Psoas muscle (tissue), 8 donors: ENCODE measurements around the gene FAM163B. TPM values are rescaled to one million over a fixed set of nuclear protein-coding genes. Genes with fewer than 3 reads are reported as not detected.

ENCODE experiments used
- ATAC-seq, 4 donors: fragments of 200-7000 bp; cut with Tn5 transposase; one replicate each; pipeline ENCODE4 v1.9.1; 2020; ENCODE audit warnings: moderate library complexity in 3 of 4, mild to moderate bottlenecking in 2 of 4
- DNase-seq, 2 donors: peaks; one replicate each; pipeline ENCODE4 v3.0.0-alpha.2; 2020
- H3K27ac ChIP-seq: fragments of 200-600 bp; one replicate; pipeline ENCODE4 v1.8.0; 2022
- H3K27me3 ChIP-seq, 3 donors: fragments of 200-600 bp in 1 of 3; one replicate each; pipeline versions ENCODE4 v1.6.1 to v1.8.0; 2013 to 2022; ENCODE audit warnings: low read length in 2 of 3, mild to moderate bottlenecking in 2 of 3, moderate library complexity in 1 of 3; ENCODE audit not compliant: insufficient read depth in 3 of 3
- H3K36me3 ChIP-seq, 2 donors: fragments of 200-600 bp in 1 of 2; one replicate each; pipeline versions ENCODE4 v1.6.1 to v1.8.0; 2013 to 2022; ENCODE audit warnings: low read depth in 1 of 2, mild to moderate bottlenecking in 1 of 2, moderate library complexity in 1 of 2; ENCODE audit not compliant: insufficient read depth in 1 of 2
- H3K4me1 ChIP-seq: fragments of 200-600 bp; one replicate; pipeline ENCODE4 v1.8.0; 2022
- H3K4me3 ChIP-seq: fragments of 200-600 bp; one replicate; pipeline ENCODE4 v1.8.0; 2022; ENCODE audit warnings: mild to moderate bottlenecking
- H3K9me3 ChIP-seq: fragments of 200-600 bp; one replicate; pipeline ENCODE4 v1.8.0; 2022
- CTCF ChIP-seq: fragments of 200-600 bp; IDR thresholded peaks from one replicate; pipeline ENCODE4 v1.8.0; 2022; ENCODE audit warnings: antibody characterized with exemption
- WGBS, 3 donors: extraction: QIAGEN DNeasy Blood & Tissue Kit; methylation state at CpG; one replicate each; pipeline versions ENCODE4 v1.1.6 to v1.1.7; 2013; 5-methylcytosine and 5-hydroxymethylcytosine counted together
- intact Hi-C, 2 donors: fragments of 100-400 bp; cut with DNase I; formaldehyde crosslinking; loops; one replicate each; pipeline versions ENCODE4 v1.11.0 to v1.14.2; 2022
- polyA plus RNA-seq, 3 donors: library from polyadenylated mRNA; stranded (reverse); fragments of 200-250 nt; gene quantifications; one replicate each; pipeline ENCODE4 v1.2.3, GENCODE V29; 2013
- total RNA-seq, 4 donors: library from RNA; stranded (reverse); fragmentation: NEBNext Ultra II Directional in 2 of 4; extraction: Animal tissue kit (Norgen Biotek cat#: 25700) in 2 of 4; gene quantifications; one replicate each; pipeline versions ENCODE4 v1.2.1 to v1.2.4, GENCODE V29; 2021 to 2023
- donor health status: healthy with polysubstance abuse.
- donor health status: DM: no; HTN: no; CAD: no; lungs with moderate emphysema.
- donor health status: Bipolar disorder and iron deficiency.
- donor health status: healthy.
- donor health status: DM: yes; HTN: yes; CAD: no.
- donor health status: DM: no; HTN: no; CAD: no.
- donor health status: DM: no; HTN: no; CAD: no.
- donor health status: DM: yes; HTN: yes; CAD: no.

The FAM163B gene
- total and polyA plus RNA-seq, 7 donors: not detected

DNA sequence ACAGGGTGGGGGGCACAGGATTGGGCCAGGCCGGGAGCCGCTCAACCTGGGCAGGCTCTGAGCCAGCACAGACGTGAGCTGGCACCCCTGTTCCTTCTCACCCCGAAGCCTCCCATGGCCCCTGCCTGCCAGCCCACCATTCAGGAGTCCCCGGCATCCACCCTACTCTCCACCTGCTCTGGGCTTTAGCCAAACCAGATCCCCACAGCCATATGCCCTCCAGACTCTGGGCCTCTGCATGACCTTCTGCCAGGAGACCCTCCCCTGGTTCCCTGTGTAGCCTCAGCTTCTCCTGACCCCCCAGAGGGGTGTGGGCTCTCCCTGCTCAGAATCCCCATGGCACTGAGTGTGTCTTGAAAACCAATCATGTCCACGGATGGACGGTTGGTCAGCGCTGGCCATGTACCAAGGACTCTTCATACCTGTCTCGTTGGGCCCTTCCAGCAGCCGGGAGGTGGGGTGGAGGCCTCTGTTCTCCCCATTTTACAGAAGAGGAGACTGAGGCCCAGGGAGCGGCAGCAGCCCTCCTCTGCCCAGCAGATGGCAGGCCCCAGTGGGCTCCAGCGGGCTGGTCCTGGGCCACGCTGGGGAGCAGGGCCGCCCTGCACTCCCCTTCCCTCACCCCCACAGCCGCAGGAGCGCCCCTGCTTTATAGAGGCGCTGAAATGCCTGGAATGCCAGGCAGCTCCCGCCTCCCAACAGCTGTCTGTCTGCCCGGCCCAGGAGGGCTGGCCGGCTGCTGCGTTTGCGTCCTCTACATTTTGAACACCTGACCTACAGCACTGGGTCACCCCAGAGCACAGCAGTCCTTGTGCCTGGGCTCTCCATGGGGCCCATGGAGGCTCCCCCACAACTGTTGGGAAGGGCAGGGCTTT is 81.0 kb downstream of the FAM163B start:
- Histone ChIP-seq H3K27ac (no peak overlapping the region), H3K9me3 (no peaks in the 10 kb centered on the region), H3K27me3 (peaks cover 0 to 59% (median 17%) of the 10 kb centered on the region in 3 donors), H3K36me3 (no peaks in the 10 kb centered on the region), H3K4me3 (no peak overlapping the region), H3K4me1 (peaks cover 9% of the 10 kb centered on the region)
- intact Hi-C loops: no loop called here
- WGBS, 3 donors: 25 to 34% (median 33%) methylated on average over 19 to 22 of the region's 22 CpGs
- DNase-seq (no peak), ATAC-seq (peak; percentile 37 to 60 (median 44))
- TF ChIP-seq CTCF: no peak

DNA sequence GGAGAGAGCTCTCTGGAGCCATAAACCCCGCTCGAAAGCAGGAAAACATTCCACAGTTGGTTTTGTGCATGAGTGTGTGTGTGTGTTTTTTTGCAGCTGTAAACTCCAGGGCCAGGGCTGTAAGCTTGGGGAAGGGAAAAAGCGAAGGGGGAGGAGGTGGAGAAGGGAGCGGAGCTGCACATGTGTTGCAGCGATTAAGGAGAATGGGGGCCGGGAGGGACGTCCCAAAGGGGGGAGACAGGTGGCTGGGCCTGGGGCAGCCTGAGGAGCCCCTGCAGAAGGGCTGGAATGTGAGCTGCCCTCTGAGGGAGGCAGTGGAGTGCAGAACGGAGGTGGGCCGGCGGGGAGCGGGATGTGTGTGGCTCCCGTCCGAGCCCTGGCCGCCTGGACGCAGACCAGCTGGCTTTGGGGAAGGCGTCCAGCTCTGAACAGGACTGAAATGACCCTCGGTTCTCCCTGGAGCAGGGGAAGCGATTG is 81.7 kb downstream of the FAM163B start:
- Histone ChIP-seq H3K4me3 (no peak overlapping the region), H3K27me3 (peaks cover 0 to 54% (median 17%) of the 10 kb centered on the region in 3 donors), H3K9me3 (no peaks in the 10 kb centered on the region), H3K27ac (no peak overlapping the region), H3K36me3 (no peaks in the 10 kb centered on the region), H3K4me1 (peaks cover 9% of the 10 kb centered on the region)
- peak; percentile 66 to 75 for DNase-seq
- TF ChIP-seq CTCF: no peak
- WGBS, 3 donors: 6 to 17% (median 11%) methylated on average over 17 to 18 of the region's 18 CpGs
- peak; percentile 45 to 70 (median 53) for ATAC-seq
- intact Hi-C loops: no loop called here

Other genes with a start within 250 kb of the FAM163B start
- 10 to 100 TPM; 45.6 to 69.4 (median 66.8) TPM for gene SURF4, start 233.3 kb downstream of the FAM163B start, total RNA-seq
- 100 to 1,000 TPM in 1 of 3 donors, 10 to 100 TPM in 2; 47.9 to 120 (median 88.0) TPM for gene SURF4, start 233.3 kb downstream of the FAM163B start, polyA plus RNA-seq
- gene STKLD1, start 233.0 kb downstream of the FAM163B start, total RNA-seq: under 1 TPM; 0.28 to 0.69 (median 0.46) TPM
- gene STKLD1, start 233.0 kb downstream of the FAM163B start, polyA plus RNA-seq: under 1 TPM; 0.07 to 0.69 (median 0.46) TPM
- 10 to 100 TPM; 23.8 to 31.2 (median 28.6) TPM for gene REXO4, start 191.4 kb downstream of the FAM163B start, total RNA-seq
- 10 to 100 TPM; 31.7 to 75.2 (median 54.9) TPM for gene REXO4, start 191.4 kb downstream of the FAM163B start, polyA plus RNA-seq
- 1 to 10 TPM; 2.0 to 6.7 (median 2.5) TPM for gene ADAMTS13, start 187.0 kb downstream of the FAM163B start, total RNA-seq
- gene ADAMTS13, start 187.0 kb downstream of the FAM163B start, polyA plus RNA-seq: 1 to 10 TPM in 2 of 3 donors, under 1 TPM in 1; 0.73 to 2.6 (median 1.8) TPM
- gene CACFD1, start 149.4 kb downstream of the FAM163B start, total RNA-seq: 1 to 10 TPM; 2.8 to 9.4 (median 7.2) TPM
- 1 to 10 TPM; 4.4 to 7.4 (median 5.6) TPM for gene CACFD1, start 149.4 kb downstream of the FAM163B start, polyA plus RNA-seq
- 1 to 10 TPM; 1.2 to 2.7 (median 1.7) TPM for gene SLC2A6, start 130.3 kb downstream of the FAM163B start, total RNA-seq
- 1 to 10 TPM; 1.3 to 2.2 (median 1.8) TPM for gene SLC2A6, start 130.3 kb downstream of the FAM163B start, polyA plus RNA-seq
- gene MYMK, start 84.4 kb downstream of the FAM163B start, total RNA-seq: 1 to 10 TPM in 1 of 4 donors, under 1 TPM in 1, not detected in 2; 0.44 to 4.5 TPM
- gene MYMK, start 84.4 kb downstream of the FAM163B start, polyA plus RNA-seq: under 1 TPM in 2 of 3 donors, not detected in 1; 0.05 to 0.60 TPM
- 1 to 10 TPM in 2 of 4 donors, under 1 TPM in 2; 0.34 to 5.4 (median 2.4) TPM for gene ADAMTSL2, start 74.7 kb downstream of the FAM163B start, total RNA-seq
- gene ADAMTSL2, start 74.7 kb downstream of the FAM163B start, polyA plus RNA-seq: under 1 TPM; 0.21 to 0.75 (median 0.29) TPM
- under 1 TPM in 2 of 4 donors, not detected in 2; 0.06 to 0.30 TPM for gene DBH, start 27.0 kb upstream of the FAM163B start, total RNA-seq
- under 1 TPM in 2 of 3 donors, not detected in 1; 0.01 to 0.04 TPM for gene DBH, start 27.0 kb upstream of the FAM163B start, polyA plus RNA-seq
- gene SARDH, start 129.0 kb upstream of the FAM163B start, total RNA-seq: 1 to 10 TPM in 3 of 4 donors, under 1 TPM in 1; 0.59 to 2.5 (median 1.5) TPM
- under 1 TPM; 0.16 to 0.62 (median 0.26) TPM for gene SARDH, start 129.0 kb upstream of the FAM163B start, polyA plus RNA-seq